Body of pancreas (tissue), 4 donors: Measurements from ENCODE around the gene WBP1L. TPM values are rescaled to one million over a fixed set of nuclear protein-coding genes. Genes with fewer than 3 reads are reported as not detected.

Experiments used
- ATAC-seq: fragments of 150-250 bp; one replicate; pipeline ENCODE4 v1.9.1; 2016
- DNase-seq, 4 donors: peaks; one replicate each; pipeline ENCODE4 v3.0.0-alpha.2; 2019
- H3K27ac ChIP-seq, 4 donors: fragments of 200-600 bp; sonication (generic); 1 replicate in 3 of 4; 2 replicates in 1 of 4; pipeline versions ENCODE4 v1.5.1 to v1.6.1; 2016 to 2019; ENCODE audit warnings: mild to moderate bottlenecking in 1 of 4, mixed read lengths in 1 of 4, moderate library complexity in 1 of 4
- H3K27me3 ChIP-seq, 2 donors: fragments of 200-600 bp; sonication (generic); one replicate each; pipeline ENCODE4 v1.6.0; 2016; ENCODE audit warnings: mild to moderate bottlenecking in 1 of 2
- H3K36me3 ChIP-seq, 2 donors: fragments of 200-600 bp; sonication (generic); replicated peaks in 1 of 2; 2 replicates each; pipeline ENCODE4 v1.5.1; 2016; ENCODE audit warnings: low read depth in 2 of 2; ENCODE audit not compliant: insufficient read depth in 1 of 2
- H3K4me1 ChIP-seq: fragments of 200-600 bp; sonication (generic); one replicate; pipeline ENCODE4 v1.6.0; 2016
- H3K4me3 ChIP-seq, 2 donors: fragments of 200-600 bp; sonication (generic); 1 replicate in 1 of 2; 2 replicates in 1 of 2; pipeline ENCODE4 v1.5.1; 2016 to 2019
- H3K9me3 ChIP-seq, 3 donors: fragments of 200-600 bp; sonication (generic); 1 replicate in 2 of 3; 2 replicates in 1 of 3; pipeline ENCODE4 v1.5.1; 2016
- CTCF ChIP-seq, 7 experiments: fragments of 450-650 bp in 4 of 7; fragments of 200-600 bp in 3 of 7; sonication (generic) in 3 of 7; IDR thresholded peaks; one replicate each; pipeline ENCODE4 v1.5.1; 2016 to 2019; ENCODE audit warnings: antibody characterized with exemption in 7 of 7
- POLR2A ChIP-seq, 3 donors: fragments of 450-650 bp; IDR thresholded peaks; one replicate each; pipeline ENCODE4 v1.6.1; 2016; ENCODE audit warnings: antibody characterized with exemption in 3 of 3, mild to moderate bottlenecking in 2 of 3
- WGBS, 2 donors: methylation state at CpG; one replicate each; pipeline ENCODE4 v1.1.5; 2017; 5-methylcytosine and 5-hydroxymethylcytosine counted together
- intact Hi-C: fragments of 100-400 bp; cut with DNase I; formaldehyde crosslinking; loops from one replicate; pipeline ENCODE4 v1.15.1; 2023
- total RNA-seq, 2 donors: library from RNA; depleted of rRNA; stranded (reverse); fragments of >200 nt; gene quantifications; one replicate each; pipeline ENCODE4 v1.1.0, GENCODE V29; 2016

The WBP1L gene
- total RNA-seq, 2 donors from 2014 or later, result 30.6 to 55.4 TPM

GRCh38 chr10:102801496-102801895, 57.7 kb downstream of the WBP1L start:
- Histone ChIP-seq H3K9me3 (no peaks in the 10 kb centered on the region), H3K27ac (peak overlapping the region in 3 of 4 donors; percentile 28 to 45 (median 39)), H3K4me1 (peaks cover 2% of the 10 kb centered on the region), H3K4me3 (no peak overlapping the region), H3K36me3 (peaks cover 0 to 5% of the 10 kb centered on the region in 2 donors), H3K27me3 (no peaks in the 10 kb centered on the region)
- TF ChIP-seq POLR2A (IDR thresholded peaks at IDR 0.05), result no peak
- no peak for TF ChIP-seq CTCF (IDR thresholded peaks at IDR 0.05)
- ATAC-seq (no peak), DNase-seq (no peak)
- 56 to 59% methylated on average over 2 of the region's 2 CpGs for WGBS, 2 donors
- intact Hi-C loops, result no loop called here

GRCh38 chr10:102801978-102802377, 58.2 kb downstream of the WBP1L start:
- WGBS, 2 donors, result 44 to 57% methylated on average over 3 of the region's 3 CpGs
- Histone ChIP-seq H3K27me3 (no peaks in the 10 kb centered on the region), H3K9me3 (no peaks in the 10 kb centered on the region), H3K27ac (peak overlapping the region in 2 of 4 donors; percentile 10 to 49), H3K4me1 (no peaks in the 10 kb centered on the region), H3K36me3 (peaks cover 0 to 5% of the 10 kb centered on the region in 2 donors), H3K4me3 (no peak overlapping the region)
- DNase-seq, result no peak
- ATAC-seq, result no peak
- intact Hi-C loops, result no loop called here
- TF ChIP-seq CTCF (IDR thresholded peaks at IDR 0.05) (no peak), POLR2A (IDR thresholded peaks at IDR 0.05) (no peak)

- intact Hi-C loops, result no loop called here
- TF ChIP-seq POLR2A (IDR thresholded peaks at IDR 0.05), result no peak
- TF ChIP-seq CTCF (IDR thresholded peaks at IDR 0.05), result no peak
- peak overlapping the region in 2 of 4 donors; percentile 38 to 49 for H3K27ac ChIP-seq
- H3K36me3 ChIP-seq, result peaks cover 0 to 5% of the 10 kb centered on the region in 2 donors
- WGBS, 2 donors, result 71 to 75% methylated on average over 5 to 6 of the region's 6 CpGs
- peak in 3 of 4 donors; percentile 25 to 43 (median 37) for DNase-seq
- no peak overlapping the region for H3K4me3 ChIP-seq
- H3K9me3 ChIP-seq, result no peaks in the 10 kb centered on the region
- no peaks in the 10 kb centered on the region for H3K4me1 ChIP-seq
- peak; percentile 72 for ATAC-seq
- no peaks in the 10 kb centered on the region for H3K27me3 ChIP-seq
Measured at GRCh38 chr10:102802920-102803534, 59.3 kb downstream of the WBP1L start.

- Histone ChIP-seq H3K9me3 (no peaks in the 10 kb centered on the region), H3K4me1 (no peaks in the 10 kb centered on the region), H3K36me3 (peaks cover 0 to 1% of the 10 kb centered on the region in 2 donors), H3K27me3 (no peaks in the 10 kb centered on the region), H3K4me3 (no peak overlapping the region), H3K27ac (no peak overlapping the region)
- intact Hi-C loops, result no loop called here
- ATAC-seq (no peak), DNase-seq (no peak)
- no peak for TF ChIP-seq POLR2A (IDR thresholded peaks at IDR 0.05)
- no peak for TF ChIP-seq CTCF (IDR thresholded peaks at IDR 0.05)
- 77 to 91% methylated on average over 2 of the region's 2 CpGs for WGBS, 2 donors
Measured at GRCh38 chr10:102804382-102805055, 60.8 kb downstream of the WBP1L start.
